Esophagus squamous epithelium (tissue), 5 donors: ENCODE measurements around the gene PKHD1. TPM values are rescaled to one million over a fixed set of nuclear protein-coding genes. Genes with fewer than 3 reads are reported as not detected.

Experiments used
- DNase-seq: peaks from one replicate; lab custom pipeline; 2025; lab: John Stamatoyannopoulos, UW
- H3K27ac ChIP-seq, 4 donors: fragments of 200-600 bp; sonication (generic); one replicate each; pipeline ENCODE4 v1.5.1; 2016 to 2019; ENCODE audit warnings: mild to moderate bottlenecking in 1 of 4
- H3K27me3 ChIP-seq, 4 donors: fragments of 200-600 bp; sonication (generic); 1 replicate in 3 of 4; 2 replicates in 1 of 4; pipeline versions ENCODE4 v1.5.1 to v1.6.0; 2017 to 2021; ENCODE audit warnings: antibody characterized with exemption in 1 of 4
- H3K36me3 ChIP-seq, 3 donors: fragments of 200-600 bp; sonication (generic); one replicate each; pipeline ENCODE4 v1.5.1; 2016 to 2019
- H3K4me1 ChIP-seq, 3 donors: fragments of 200-600 bp; sonication (generic); one replicate each; pipeline ENCODE4 v1.5.1; 2017 to 2019
- H3K4me3 ChIP-seq, 4 donors: fragments of 200-600 bp; sonication (generic); 1 replicate in 3 of 4; 2 replicates in 1 of 4; pipeline ENCODE4 v1.5.1; 2016 to 2019; ENCODE audit warnings: mild to moderate bottlenecking in 2 of 4, moderate library complexity in 1 of 4
- H3K9me3 ChIP-seq, 3 donors: fragments of 200-600 bp; sonication (generic); one replicate each; pipeline ENCODE4 v1.5.1; 2016 to 2019
- POLR2A ChIP-seq, 4 donors: fragments of 450-650 bp; IDR thresholded peaks; one replicate each; pipeline ENCODE4 v1.6.1; 2017; ENCODE audit warnings: antibody characterized with exemption in 4 of 4, mild to moderate bottlenecking in 4 of 4, moderate library complexity in 3 of 4
- WGBS, 2 donors: methylation state at CpG; one replicate each; pipeline ENCODE4 v1.1.5; 2018; 5-methylcytosine and 5-hydroxymethylcytosine counted together
- intact Hi-C: fragments of 100-400 bp; cut with DNase I; formaldehyde crosslinking; loops from one replicate; pipeline ENCODE4 v1.15.0; 2022
- total RNA-seq, 4 donors: library from RNA; depleted of rRNA; stranded (reverse); fragments of >200 nt; gene quantifications; one replicate each; pipeline ENCODE4 v1.1.0, GENCODE V29; 2016
- TF ChIP-seq, protein P1 (sequence below), 6 experiments: fragments of 450-650 bp in 4 of 6; fragments of 200-600 bp in 2 of 6; sonication (generic) in 2 of 6; IDR thresholded peaks; one replicate each; pipeline ENCODE4 v1.5.1; 2016 to 2019; ENCODE audit warnings: antibody characterized with exemption in 6 of 6, mild to moderate bottlenecking in 4 of 6, moderate library complexity in 4 of 6
- donor health status: DM: yes; HTN: yes; CAD: no.

PKHD1 gene
- total RNA-seq, 4 donors from 2014 or later = 0.04 TPM; not detected in 3

GRCh38 chr6:51812231-51812630 lies 275.2 kb downstream of the PKHD1 start:
- Histone ChIP-seq H3K4me3 (no peak overlapping the region), H3K36me3 (no peaks in the 10 kb centered on the region), H3K27me3 (no peaks in the 10 kb centered on the region), H3K9me3 (peaks cover 0 to 4% (median 0%) of the 10 kb centered on the region in 3 donors), H3K27ac (no peak overlapping the region), H3K4me1 (no peaks in the 10 kb centered on the region)
- TF ChIP-seq, protein P1, sequence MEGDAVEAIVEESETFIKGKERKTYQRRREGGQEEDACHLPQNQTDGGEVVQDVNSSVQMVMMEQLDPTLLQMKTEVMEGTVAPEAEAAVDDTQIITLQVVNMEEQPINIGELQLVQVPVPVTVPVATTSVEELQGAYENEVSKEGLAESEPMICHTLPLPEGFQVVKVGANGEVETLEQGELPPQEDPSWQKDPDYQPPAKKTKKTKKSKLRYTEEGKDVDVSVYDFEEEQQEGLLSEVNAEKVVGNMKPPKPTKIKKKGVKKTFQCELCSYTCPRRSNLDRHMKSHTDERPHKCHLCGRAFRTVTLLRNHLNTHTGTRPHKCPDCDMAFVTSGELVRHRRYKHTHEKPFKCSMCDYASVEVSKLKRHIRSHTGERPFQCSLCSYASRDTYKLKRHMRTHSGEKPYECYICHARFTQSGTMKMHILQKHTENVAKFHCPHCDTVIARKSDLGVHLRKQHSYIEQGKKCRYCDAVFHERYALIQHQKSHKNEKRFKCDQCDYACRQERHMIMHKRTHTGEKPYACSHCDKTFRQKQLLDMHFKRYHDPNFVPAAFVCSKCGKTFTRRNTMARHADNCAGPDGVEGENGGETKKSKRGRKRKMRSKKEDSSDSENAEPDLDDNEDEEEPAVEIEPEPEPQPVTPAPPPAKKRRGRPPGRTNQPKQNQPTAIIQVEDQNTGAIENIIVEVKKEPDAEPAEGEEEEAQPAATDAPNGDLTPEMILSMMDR (IDR thresholded peaks at IDR 0.05) = no peak
- TF ChIP-seq POLR2A (IDR thresholded peaks at IDR 0.05) = no peak
- WGBS, 2 donors = 41 to 74% methylated on average over 1 of the region's 1 CpG
- no peak for DNase-seq
- intact Hi-C loops = no loop called here

GRCh38 chr6:51805517-51805916 lies 281.9 kb downstream of the PKHD1 start:
- intact Hi-C loops = no loop called here
- H3K4me1 ChIP-seq = no peaks in the 10 kb centered on the region
- TF ChIP-seq POLR2A (IDR thresholded peaks at IDR 0.05) = no peak
- TF ChIP-seq, protein P1 (IDR thresholded peaks at IDR 0.05) = no peak
- H3K27ac ChIP-seq = no peak overlapping the region
- no peak for DNase-seq
- H3K9me3 ChIP-seq = peaks cover 0 to 4% (median 0%) of the 10 kb centered on the region in 3 donors
- WGBS, 2 donors = 64 to 76% methylated on average over 1 of the region's 1 CpG
- no peak overlapping the region for H3K4me3 ChIP-seq
- H3K36me3 ChIP-seq = no peaks in the 10 kb centered on the region
- H3K27me3 ChIP-seq = no peaks in the 10 kb centered on the region

DNA sequence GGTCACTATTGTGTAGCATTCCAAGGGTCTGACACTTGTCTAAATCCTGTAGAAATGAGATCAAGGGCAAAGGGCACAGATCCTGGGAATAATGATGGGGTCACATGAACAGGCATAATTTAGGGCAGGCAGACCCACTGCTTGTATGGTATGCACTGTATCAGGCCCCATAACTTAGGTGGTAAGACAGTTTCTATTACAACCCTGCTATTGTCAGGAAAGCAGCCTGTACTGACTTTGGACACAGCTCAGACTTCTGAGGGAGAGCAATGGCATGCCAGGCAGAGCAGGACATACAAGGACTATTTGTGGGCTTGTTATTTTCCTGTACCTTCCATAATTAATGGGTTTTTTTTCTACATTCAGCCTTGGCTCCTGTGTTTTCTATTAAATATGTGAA lies 286.8 kb downstream of the PKHD1 start:
- Histone ChIP-seq H3K4me3 (no peak overlapping the region), H3K4me1 (no peaks in the 10 kb centered on the region), H3K27ac (no peak overlapping the region), H3K9me3 (no peaks in the 10 kb centered on the region), H3K36me3 (no peaks in the 10 kb centered on the region), H3K27me3 (no peaks in the 10 kb centered on the region)
- intact Hi-C loops = no loop called here
- no peak for DNase-seq
- TF ChIP-seq, protein P1 (IDR thresholded peaks at IDR 0.05) = no peak
- TF ChIP-seq POLR2A (IDR thresholded peaks at IDR 0.05) = no peak

GRCh38 chr6:51793393-51793792 lies 294.0 kb downstream of the PKHD1 start:
- WGBS, 2 donors = 86 to 90% methylated on average over 3 of the region's 3 CpGs
- intact Hi-C loops = no loop called here
- no peak overlapping the region for H3K27ac ChIP-seq
- H3K9me3 ChIP-seq = no peaks in the 10 kb centered on the region
- TF ChIP-seq, protein P1 (IDR thresholded peaks at IDR 0.05) = no peak
- TF ChIP-seq POLR2A (IDR thresholded peaks at IDR 0.05) = no peak
- no peak for DNase-seq
- no peaks in the 10 kb centered on the region for H3K4me1 ChIP-seq
- H3K27me3 ChIP-seq = no peaks in the 10 kb centered on the region
- no peaks in the 10 kb centered on the region for H3K36me3 ChIP-seq
- no peak overlapping the region for H3K4me3 ChIP-seq

GRCh38 chr6:51792273-51793030 lies 295.0 kb downstream of the PKHD1 start:
- Histone ChIP-seq H3K9me3 (no peaks in the 10 kb centered on the region), H3K27ac (no peak overlapping the region), H3K4me3 (no peak overlapping the region), H3K27me3 (no peaks in the 10 kb centered on the region), H3K4me1 (no peaks in the 10 kb centered on the region), H3K36me3 (no peaks in the 10 kb centered on the region)
- intact Hi-C loops = no loop called here
- DNase-seq = no peak
- TF ChIP-seq, protein P1 (IDR thresholded peaks at IDR 0.05) = no peak
- TF ChIP-seq POLR2A (IDR thresholded peaks at IDR 0.05) = no peak
- WGBS, 2 donors = 42 to 76% methylated on average over 1 of the region's 1 CpG
